T-helper 1 cell treated with Interleukin-12 subunit alpha and Interleukin-12 subunit beta and Interleukin-4 antibody, amounts not matched to agents 30 ng/mL and 1 ng/mL, for 36 hours (primary cell): ENCODE data around the gene TIGD7. TPM values are rescaled to one million over a fixed set of nuclear protein-coding genes. Genes with fewer than 3 reads are reported as not detected.

Experiments used
- intact Hi-C: fragments of 100-400 bp; cut with micrococcal nuclease; formaldehyde crosslinking; loops from one replicate; pipeline ENCODE4 v1.15.1; 2024
- total RNA-seq: library from RNA; stranded (reverse); gene quantifications from 2 replicates; pipeline ENCODE4 v1.2.3, GENCODE V29; 2022

The TIGD7 gene, protein sequence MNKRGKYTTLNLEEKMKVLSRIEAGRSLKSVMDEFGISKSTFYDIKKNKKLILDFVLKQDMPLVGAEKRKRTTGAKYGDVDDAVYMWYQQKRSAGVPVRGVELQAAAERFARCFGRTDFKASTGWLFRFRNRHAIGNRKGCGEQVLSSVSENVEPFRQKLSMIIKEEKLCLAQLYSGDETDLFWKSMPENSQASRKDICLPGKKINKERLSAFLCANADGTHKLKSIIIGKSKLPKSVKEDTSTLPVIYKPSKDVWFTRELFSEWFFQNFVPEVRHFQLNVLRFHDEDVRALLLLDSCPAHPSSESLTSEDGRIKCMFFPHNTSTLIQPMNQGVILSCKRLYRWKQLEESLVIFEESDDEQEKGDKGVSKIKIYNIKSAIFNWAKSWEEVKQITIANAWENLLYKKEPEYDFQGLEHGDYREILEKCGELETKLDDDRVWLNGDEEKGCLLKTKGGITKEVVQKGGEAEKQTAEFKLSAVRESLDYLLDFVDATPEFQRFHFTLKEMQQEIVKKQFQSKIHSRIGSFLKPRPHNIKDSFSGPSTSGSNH
- 2.6 and 4.0 TPM in 2 replicates for total RNA-seq

DNA sequence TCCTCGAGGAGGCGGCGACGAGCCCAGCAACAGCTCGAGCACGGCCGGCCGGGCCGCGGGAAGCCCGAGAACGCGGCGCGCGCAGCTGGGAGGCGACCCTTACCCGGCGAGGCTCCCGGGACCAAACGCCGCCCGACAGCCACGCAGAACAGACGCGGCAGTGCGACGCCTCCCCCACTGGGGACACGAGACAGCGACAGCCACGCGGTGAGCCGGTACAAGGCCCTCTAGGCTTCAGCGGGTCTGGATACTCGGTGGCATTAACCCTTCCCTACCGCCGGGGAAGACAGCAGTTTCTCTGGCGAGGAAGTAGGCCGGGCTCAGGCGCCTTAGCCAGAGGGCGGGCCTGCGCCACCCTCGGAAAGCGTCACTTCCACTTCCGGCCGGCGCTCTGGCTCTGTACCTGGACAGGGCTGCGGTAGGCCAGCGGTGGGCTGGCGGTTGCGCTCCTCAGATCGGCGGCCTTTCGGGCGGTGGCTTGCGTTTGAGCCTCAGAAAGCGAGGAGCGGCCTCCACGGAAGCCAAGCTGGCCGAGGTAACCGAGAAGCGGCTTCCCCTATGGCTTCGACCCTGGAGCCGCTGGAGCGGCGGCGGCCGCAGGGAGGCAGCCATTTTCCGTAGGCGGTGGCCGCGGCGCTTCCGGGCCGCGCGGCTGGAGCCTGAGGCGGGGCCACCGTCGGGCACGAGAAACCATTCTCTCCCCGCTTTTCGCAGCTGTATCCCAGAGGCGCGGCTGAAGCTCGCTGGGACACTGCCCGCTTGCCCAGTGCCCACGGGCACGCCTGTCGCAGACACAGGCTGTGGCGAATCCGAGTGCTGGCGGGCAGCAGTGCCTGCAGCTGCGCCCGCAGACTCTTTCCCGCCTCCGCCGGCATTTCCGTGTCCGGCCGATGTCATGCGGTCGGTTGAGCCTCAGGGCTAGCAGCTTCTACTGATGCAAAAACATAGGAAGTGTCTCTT lies at the start of gene TIGD7, which contains the start of gene ZNF75A:
Gene TIGD7, minus strand, starts transcription at position 322 of the 960 bp plus-strand sequence. CDS start 4,816 bp downstream, outside the sequence.
Gene ZNF75A, plus strand, starts transcription at position 389 of the 960 bp plus-strand sequence. CDS start 2,932 bp downstream, outside the sequence.
- intact Hi-C loops, result loop anchor here (1.0 to 5.0 kb wide), 8 partner anchors 22 to 195 kb away; partner anchors contain the start of genes ZNF174, ZNF200, ZNF263 and ZSCAN32

DNA sequence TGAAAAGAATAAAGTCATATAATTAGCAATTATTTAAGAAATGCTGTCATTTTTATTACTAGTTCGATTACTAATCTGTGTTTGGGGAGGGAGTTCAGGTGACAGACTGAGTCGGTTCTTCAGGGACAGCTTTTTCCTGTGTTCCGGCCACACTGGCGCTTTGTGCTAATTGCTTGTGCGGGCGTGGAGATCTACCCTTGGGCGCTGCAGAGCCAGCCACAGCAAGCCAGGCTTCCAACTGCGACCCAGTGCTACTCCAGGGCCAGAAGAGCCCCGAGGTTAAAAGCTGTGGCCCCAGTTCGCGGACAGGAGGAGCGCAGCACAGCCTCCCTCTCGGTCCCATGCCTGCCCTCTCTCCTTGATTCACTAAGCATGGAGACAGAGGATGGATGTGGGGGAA lies 43.9 kb upstream of the TIGD7 start:
- intact Hi-C loops, result no loop called here

DNA sequence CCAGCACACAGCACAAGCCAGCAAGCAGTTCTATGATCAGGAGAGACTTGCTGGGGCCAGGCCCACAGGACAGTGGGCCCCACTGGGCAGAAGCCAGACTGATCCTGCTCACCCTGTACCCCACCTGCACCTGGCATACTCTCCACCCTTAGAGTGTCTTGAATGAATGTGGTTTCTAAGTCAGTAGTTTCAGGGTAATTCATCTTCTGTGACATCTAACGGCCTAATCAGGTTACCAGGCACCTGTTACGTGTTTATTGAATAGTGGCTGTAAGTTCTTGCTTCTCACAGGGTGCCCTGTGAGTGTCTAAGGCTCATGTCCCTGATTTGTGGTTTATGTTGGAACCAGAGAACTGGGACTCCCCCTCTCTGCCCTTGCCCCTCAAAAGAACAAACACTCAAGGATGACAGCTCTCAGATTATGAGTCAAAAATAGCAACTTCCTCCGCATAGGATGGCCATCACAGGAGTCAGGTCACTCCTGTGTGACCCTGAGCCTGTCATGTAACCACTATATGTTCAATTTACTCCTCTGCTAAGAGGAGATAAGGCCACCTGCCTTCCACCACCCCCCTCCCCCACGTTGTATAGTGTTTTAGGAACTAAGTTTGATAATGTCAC lies 43.4 kb upstream of the TIGD7 start:
- intact Hi-C loops, result no loop called here

DNA sequence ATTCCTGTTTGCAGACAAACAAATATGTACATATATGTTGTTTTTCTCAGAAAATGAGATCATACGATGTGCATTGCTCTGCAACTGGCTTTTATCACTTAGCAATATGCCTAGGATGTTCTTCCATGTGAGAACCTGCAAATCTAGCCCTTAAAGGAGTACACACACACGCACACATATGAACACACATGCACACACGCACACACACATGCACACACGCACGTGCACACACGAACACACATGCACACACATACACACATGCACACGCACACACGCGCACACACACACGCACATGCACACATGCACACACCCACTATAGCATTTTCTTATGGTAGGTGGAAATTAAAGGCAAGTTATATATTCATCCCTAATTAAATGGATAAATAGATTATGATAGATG lies 42.4 kb upstream of the TIGD7 start:
- intact Hi-C loops, result no loop called here

DNA sequence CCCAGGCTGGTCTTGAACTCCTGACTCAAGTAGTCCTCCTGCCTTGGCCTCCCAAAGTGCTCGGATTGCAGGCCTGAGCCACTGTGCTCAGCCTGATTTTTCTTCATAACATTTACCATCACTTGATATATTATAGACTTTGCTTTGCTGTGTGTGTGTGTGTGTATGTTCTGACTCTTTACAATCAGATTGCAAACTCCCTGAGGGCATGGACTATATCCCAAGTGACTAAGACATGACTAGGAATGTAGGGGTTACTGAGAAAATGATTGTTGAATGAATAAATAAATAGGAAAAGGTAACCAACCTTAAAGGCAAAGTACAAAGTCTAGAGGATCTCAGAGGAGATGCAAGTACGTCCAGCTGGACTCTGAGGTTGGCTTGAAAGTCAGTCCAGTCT lies 40.8 kb upstream of the TIGD7 start:
- intact Hi-C loops, result no loop called here

DNA sequence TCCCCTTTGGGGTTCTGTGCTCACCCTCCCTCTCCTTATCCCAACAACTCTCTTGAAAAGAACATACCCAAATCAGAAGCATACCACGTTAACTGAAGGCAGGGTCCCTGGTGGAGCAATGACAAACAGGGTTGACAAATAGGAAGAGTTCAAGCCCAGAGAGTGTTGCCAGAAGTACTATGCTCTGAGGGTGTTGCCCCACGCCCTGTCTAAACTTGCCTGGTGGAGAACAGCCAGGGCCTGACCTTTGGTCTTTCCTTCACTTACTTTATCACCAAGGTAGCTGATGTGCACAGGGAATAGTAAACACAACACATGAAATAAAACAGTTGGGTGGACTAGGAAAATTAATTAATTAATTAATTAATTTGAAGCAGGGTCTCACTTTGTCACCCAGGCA lies 23.4 kb upstream of the TIGD7 start:
- intact Hi-C loops, result no loop called here

DNA sequence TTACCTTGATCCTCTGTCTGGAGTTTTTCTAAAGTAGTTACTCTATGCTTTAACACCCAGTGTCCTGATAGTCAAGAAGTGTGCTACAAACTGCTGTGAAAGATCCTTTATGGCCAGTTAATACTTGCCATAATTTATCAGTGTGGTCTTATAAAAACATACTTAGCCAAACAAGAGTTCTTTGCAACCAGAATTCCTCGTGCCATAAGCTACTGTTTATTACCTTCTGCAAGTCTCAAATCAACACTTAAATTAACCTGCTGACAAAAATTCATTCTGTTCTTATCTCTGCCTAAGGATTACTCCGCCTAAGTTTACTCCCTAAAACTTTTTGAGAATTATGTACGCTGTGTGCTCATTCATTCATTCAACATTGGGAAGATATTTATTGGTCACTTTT lies 22.9 kb upstream of the TIGD7 start:
- intact Hi-C loops, result no loop called here

DNA sequence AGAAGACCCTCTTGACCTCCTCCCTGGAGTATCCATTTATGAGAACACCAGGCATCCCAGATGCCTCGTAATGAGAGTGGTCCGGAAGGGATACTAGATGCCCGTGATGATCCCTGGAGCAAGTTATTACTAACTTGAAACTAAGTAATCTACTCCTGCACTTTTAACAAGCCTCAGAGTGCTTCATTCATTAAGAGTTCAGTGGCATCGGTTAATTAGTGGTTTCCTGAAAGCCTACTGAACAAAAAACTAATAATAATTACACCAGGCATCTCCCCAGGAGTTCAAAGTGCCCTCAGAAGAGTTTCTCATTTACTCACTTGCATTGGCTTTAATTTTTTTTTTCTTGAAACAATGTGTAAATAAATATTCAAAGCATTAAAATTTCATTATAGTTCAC lies 22.3 kb upstream of the TIGD7 start:
- intact Hi-C loops, result no loop called here

DNA sequence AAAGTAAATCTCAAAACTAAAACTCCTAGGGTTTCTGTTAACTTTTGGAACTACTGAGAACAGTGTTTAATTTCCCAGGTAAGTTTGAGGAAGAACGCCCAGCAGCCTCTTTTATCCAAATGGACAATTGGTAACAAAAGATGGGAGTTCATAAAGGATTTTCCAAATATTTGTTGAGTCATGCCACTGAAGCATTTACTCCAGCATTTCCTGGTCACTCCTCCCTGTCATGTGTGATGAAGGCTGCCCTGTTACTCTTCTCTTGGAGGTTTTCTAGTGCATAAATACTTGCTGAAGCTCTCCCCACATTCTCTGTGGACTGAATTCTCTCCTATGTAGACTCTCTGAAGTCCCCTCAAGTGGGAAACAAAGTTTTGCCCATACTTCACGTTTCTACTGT lies 16.6 kb upstream of the TIGD7 start:
- intact Hi-C loops, result no loop called here

DNA sequence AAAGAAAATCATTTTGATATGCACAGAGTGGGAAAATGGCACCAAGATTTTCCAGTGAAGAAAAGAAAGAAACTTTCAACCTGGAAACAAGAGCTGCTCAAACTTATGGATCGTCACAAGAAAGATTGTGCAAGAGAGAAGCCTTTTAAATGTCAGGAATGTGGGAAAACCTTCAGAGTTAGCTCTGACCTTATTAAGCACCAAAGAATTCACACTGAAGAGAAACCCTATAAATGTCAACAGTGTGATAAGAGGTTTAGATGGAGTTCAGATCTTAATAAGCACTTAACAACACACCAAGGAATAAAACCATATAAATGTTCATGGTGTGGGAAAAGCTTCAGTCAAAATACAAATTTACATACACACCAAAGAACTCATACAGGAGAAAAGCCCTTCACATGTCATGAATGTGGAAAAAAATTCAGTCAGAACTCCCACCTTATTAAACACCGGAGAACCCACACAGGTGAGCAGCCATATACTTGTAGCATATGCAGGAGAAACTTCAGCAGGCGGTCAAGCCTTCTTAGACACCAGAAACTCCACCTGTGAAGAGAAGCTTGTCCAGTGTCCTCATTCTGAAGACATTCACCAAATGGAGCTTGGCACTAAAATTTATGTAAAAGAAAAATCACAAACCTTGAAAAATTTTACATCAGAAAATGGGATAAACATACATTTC lies 12.2 kb upstream of the TIGD7 start:
- intact Hi-C loops, result no loop called here

DNA sequence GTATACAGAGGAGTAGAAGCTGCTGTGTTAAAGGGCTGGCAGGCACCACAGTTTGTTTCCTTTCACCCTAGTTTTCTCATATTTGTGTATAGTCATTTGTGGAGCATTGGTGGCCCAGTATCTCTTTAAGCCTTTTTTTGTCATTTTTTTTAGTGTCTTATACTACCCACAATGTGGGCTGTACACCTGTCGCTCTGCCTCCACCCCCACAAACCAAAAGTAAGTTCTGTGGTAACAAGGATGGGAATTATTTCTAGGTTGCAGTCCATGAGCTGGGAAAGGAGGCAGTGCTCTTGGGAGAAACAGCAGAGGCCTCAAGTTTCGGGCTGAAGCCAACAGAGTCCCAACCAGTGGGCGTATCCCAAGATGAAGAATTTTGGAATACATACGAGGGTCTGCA lies 6.3 kb upstream of the TIGD7 start:
- intact Hi-C loops, result no loop called here

DNA sequence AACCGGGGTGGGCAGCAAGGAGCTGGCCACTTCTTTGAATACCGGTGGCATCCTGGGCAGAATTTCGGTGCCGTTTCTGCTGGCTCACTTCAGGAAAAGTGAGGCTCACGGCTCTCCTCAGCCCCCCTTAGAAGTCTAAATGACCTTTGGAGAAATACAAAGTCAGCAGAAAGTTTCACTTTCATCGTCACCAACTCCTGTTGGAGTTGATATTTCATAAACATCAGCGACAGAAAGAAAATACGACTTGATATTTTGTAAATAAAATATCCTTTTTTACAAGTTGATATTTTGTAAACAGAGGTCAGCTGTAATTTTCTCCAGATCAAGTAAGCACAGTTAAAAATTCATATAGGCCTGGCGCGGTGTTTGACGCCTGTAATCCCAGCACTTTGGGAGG lies 848 bp upstream of the TIGD7 start:
- intact Hi-C loops, result loop anchor here (5.0 kb wide), 2 partner anchors 76 to 124 kb away; no protein-coding TSS in a partner anchor

DNA sequence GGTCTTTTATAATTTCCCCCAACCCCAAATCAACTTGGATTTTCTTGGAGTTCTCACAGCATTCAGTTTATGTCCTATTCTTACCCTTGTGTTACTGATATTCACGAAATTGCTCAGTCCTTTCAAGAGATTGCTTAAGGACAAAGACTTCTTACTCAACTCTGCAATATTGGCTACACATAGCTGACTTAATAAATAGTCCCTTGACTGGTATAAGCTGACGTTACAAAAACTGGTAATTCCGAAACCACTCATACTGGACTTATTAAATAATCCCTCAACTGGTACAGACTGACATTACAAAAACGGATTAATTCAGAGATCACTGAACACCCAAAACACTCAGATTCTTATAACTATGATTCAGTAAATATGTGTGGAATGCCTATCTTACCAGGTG lies 860 bp downstream of the TIGD7 start:
- intact Hi-C loops, result loop anchor here (2.0 kb wide), 1 partner anchor 70 kb away; the partner anchor contains the start of gene ZNF200

DNA sequence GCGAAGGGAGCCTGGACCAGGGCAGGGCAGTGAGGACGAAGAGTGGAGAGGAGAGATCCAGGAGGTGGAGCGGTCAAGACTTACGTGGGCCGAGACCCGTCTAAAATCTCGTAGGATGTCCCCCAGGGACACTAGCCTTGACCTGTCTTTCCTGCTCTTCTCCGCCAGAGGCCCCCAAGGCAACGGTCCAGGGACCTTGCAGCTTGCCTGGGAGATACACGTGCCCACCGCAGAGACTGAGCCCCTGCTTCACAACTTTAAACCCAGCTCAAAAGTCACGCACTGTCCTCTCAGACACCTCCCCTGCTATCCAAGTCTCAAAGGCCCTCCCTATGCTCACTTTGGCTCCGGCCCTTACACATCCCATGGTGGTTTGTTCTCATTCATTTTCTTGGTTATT lies 9.4 kb downstream of the TIGD7 start:
- intact Hi-C loops, result no loop called here

DNA sequence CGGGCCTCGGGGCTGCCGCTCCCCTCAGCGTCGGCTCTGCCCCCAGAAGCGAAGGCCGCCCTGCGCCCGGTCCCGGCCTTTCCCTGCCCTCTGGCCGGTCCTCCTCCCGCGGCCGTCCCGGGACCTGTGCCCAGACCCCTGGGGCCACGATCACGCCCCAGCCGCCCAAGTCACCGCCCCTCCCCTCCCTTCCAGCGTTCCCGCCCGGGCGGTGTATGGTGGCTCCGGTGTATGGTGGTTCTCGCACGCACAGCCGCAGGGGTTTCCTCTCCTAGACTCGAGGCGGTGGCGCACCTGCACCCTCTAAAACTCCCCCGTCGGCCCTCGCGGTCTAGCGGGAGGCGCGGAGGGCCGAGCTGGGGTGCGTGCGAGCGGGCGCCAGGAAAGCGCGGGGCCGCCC lies 10.0 kb downstream of the TIGD7 start:
- intact Hi-C loops, result no loop called here

DNA sequence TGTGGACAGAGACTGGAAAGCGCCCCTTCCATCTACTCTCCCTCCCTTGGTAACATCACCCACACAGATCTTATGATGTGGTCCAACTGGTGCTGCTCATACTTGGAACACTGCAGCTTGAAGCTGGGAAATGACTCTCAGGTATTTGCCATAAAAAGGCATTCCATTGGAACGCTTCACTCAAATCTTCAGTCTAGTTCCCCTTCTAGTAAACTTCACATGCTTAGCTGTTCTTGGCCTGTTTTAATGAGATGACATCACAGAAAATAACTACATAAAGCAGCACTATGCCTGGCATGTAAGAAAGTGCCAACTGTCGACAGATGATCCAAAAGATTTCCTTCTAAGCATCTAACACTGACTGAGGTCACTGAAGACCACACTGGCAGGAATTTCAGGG lies 12.6 kb downstream of the TIGD7 start:
- intact Hi-C loops, result no loop called here

DNA sequence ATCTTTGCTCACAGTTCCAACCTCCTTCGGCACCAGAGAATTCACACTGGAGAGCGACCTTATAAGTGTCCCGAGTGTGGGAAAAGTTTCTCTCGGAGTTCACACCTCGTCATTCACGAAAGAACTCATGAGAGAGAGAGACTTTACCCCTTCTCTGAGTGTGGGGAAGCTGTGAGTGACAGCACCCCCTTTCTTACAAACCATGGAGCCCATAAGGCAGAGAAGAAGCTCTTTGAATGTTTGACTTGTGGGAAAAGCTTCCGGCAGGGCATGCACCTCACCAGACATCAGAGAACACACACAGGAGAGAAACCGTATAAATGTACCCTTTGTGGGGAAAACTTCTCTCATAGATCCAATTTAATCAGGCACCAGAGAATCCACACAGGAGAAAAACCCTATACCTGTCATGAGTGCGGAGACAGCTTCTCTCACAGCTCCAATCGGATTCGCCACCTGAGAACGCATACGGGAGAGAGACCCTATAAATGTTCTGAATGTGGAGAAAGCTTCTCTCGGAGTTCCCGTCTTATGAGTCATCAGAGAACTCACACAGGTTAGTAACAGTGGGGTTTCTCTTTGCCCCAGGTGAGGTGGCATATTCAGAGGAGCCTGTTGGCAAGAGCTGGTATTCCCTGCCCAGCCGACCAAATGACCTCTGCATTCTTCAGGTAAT lies 15.1 kb downstream of the TIGD7 start:
- intact Hi-C loops, result no loop called here

DNA sequence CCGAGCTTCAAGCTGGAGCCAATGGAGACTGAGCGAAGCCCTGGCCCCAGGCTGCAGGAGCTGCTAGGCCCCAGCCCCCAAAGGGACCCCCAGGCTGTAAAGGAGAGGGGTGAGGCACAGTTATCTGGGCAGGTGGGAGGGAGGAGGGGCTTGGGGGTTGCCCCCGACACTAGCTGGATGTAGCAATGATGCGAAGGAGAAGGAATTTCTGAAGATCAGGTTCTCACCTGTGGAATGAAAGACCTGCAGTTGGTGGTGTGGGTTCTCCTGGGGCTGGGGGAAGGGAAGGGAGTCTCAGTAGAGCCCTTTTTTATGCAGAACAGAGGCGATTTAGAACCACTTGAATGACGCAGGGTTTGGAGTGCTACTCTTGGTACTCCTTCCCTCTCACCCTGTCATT lies 20.1 kb downstream of the TIGD7 start:
- intact Hi-C loops, result no loop called here

DNA sequence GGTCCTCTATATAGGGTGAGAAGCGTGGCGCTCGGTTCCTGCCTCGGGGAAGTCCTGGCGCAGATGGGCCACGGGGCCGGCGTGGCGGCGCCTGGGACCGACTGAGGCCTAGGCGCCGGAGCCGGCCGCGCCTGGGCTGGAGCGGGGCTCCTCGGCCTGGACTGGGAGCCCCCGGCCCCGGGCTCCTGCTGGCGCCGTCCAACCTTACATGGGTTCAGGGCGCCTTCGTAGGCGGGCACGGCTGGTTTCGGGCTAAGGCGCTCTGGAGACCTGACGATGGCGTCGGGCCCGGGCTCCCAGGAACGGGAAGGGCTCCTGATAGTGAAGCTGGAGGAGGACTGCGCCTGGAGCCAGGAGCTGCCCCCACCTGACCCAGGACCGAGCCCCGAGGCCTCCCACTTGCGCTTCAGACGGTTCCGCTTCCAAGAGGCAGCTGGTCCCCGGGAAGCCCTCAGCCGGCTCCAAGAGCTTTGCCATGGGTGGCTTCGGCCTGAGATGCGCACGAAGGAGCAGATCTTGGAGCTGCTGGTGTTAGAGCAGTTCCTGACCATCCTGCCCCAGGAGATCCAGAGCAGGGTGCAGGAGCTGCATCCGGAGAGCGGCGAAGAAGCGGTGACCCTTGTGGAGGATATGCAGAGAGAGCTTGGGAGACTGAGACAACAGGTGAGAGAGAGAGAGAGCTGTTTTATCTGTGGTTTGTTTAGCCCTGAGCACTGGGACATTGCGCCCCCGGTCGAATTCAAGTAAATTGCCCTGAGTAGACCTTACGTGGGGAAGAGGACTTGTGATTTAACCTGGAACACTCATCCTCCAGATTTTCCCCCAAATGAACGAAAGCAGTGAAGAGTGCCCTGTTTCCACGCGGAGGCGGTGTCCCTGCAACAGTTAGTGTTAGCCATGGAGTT lies 21.4 kb downstream of the TIGD7 start:
- intact Hi-C loops, result loop anchor here (1.0 to 5.0 kb wide), 10 partner anchors 22 to 328 kb away; partner anchors contain the start of genes OR1F1, SLX4, THOC6 and TIGD7
